K562 (cell line): ENCODE data around the gene PHF10. TPM values are rescaled to one million over a fixed set of nuclear protein-coding genes. Genes with fewer than 3 reads are reported as not detected.

Source experiments
- CBX8 ChIP-seq: fragments of 200-600 bp; sonication (generic); IDR thresholded peaks from 2 replicates; pipeline ENCODE4 v1.6.1; 2012; ENCODE audit warnings: borderline replicate concordance, mixed run types, low read depth, mild to moderate bottlenecking, moderate library complexity, mixed read lengths, low read length, control low read depth, inconsistent platforms; ENCODE audit not compliant: poor library complexity, severe bottlenecking; ENCODE audit errors: extremely low read depth
- FOS ChIP-seq: IDR thresholded peaks from 3 replicates; pipeline ENCODE4 v1.6.1; 2011; ENCODE audit not compliant: insufficient read length; ENCODE audit errors: extremely low read depth
- HDAC2 ChIP-seq: fragments of 450-650 bp; IDR thresholded peaks from 2 replicates; pipeline ENCODE4 v1.6.1; 2016; ENCODE audit warnings: mild to moderate bottlenecking
- HMGN3 ChIP-seq: IDR thresholded peaks from 2 replicates; pipeline ENCODE4 v1.6.1; 2011; ENCODE audit warnings: borderline replicate concordance, low read depth, mild to moderate bottlenecking, mixed read lengths, low read length; ENCODE audit not compliant: insufficient read length; ENCODE audit errors: extremely low read depth
- HNRNPL ChIP-seq: fragments of 200-400 bp; formaldehyde crosslinking; IDR thresholded peaks from 2 replicates; pipeline ENCODE4 v1.6.1; 2017; ENCODE audit warnings: low read depth, mild to moderate bottlenecking, low read length
- JUNB ChIP-seq: fragments of 450-650 bp; formaldehyde crosslinking; conservative IDR thresholded peaks from 2 replicates; pipeline ENCODE4 v1.4.0; 2020; ENCODE audit warnings: mild to moderate bottlenecking
- MAFK ChIP-seq: IDR thresholded peaks from 2 replicates; pipeline ENCODE4 v1.6.1; 2011; ENCODE audit warnings: low read length, improper control_type of control experiment
- MCM5 ChIP-seq: fragments of 450-650 bp; IDR thresholded peaks from 2 replicates; pipeline ENCODE4 v1.6.1; 2016; ENCODE audit warnings: low read depth
- MLLT1 ChIP-seq, 2 experiments: fragments of 450-650 bp; IDR thresholded peaks; 2 replicates each; pipeline ENCODE4 v1.6.1; 2016
- MTA2 ChIP-seq: fragments of 450-650 bp; IDR thresholded peaks from 2 replicates; pipeline ENCODE4 v1.6.1; 2016; ENCODE audit warnings: low read depth
- NCOA6 ChIP-seq: fragments of 450-650 bp; IDR thresholded peaks from 2 replicates; pipeline ENCODE4 v1.6.1; 2017; ENCODE audit warnings: mild to moderate bottlenecking
- NFXL1 ChIP-seq: fragments of 450-650 bp; formaldehyde crosslinking; IDR thresholded peaks from 2 replicates; pipeline ENCODE4 v1.4.0; 2021; ENCODE audit warnings: mild to moderate bottlenecking
- NR3C1 ChIP-seq: sonication (generic); formaldehyde crosslinking; IDR thresholded peaks from 2 replicates; pipeline ENCODE4 v1.8.1; 2022; ENCODE audit warnings: missing genetic modification reagents
- PKNOX1 ChIP-seq: fragments of 450-650 bp; IDR thresholded peaks from 2 replicates; pipeline ENCODE4 v1.6.1; 2016
- SMARCA4 ChIP-seq: fragments of 450-650 bp; IDR thresholded peaks from 2 replicates; pipeline ENCODE4 v1.6.1; 2016
- SOX6 ChIP-seq: fragments of 450-650 bp; IDR thresholded peaks from 2 replicates; pipeline ENCODE4 v1.6.1; 2014; ENCODE audit warnings: mild to moderate bottlenecking
- TBP ChIP-seq: optimal IDR thresholded peaks from 2 replicates; pipeline ENCODE3; 2011; ENCODE audit warnings: low read depth, low read length, improper control_type of control experiment
- TEAD1 ChIP-seq, 2 experiments: fragments of 450-650 bp in 1 of 2; sonication (generic) in 1 of 2; formaldehyde crosslinking; IDR thresholded peaks; 2 replicates each; pipeline versions ENCODE4 v1.4.0 to v1.8.0; 2020 to 2022; ENCODE audit warnings: mild to moderate bottlenecking in 2 of 2, missing genetic modification reagents in 1 of 2
- ZNF146 ChIP-seq: IDR thresholded peaks from one replicate; pipeline ENCODE4 v1.6.1; 2018; ENCODE audit warnings: missing compliant biosample characterization; ENCODE audit not compliant: unreplicated experiment
- ZNF232 ChIP-seq: sonication (generic); formaldehyde crosslinking; IDR thresholded peaks from 2 replicates; pipeline ENCODE4 v1.8.0; 2022; ENCODE audit warnings: mild to moderate bottlenecking, missing genetic modification reagents
- ZNF263 ChIP-seq: sonication (generic); formaldehyde crosslinking; IDR thresholded peaks from 2 replicates; pipeline ENCODE4 v1.8.0; 2022; ENCODE audit warnings: mild to moderate bottlenecking, missing genetic modification reagents, borderline replicate concordance
- ZNF274 ChIP-seq: IDR thresholded peaks from 2 replicates; pipeline ENCODE4 v1.6.1; 2011; ENCODE audit warnings: low read depth, mild to moderate bottlenecking, low read length, moderate library complexity, borderline replicate concordance
- ZNF316 ChIP-seq: fragments of 450-650 bp; IDR thresholded peaks from 2 replicates; pipeline ENCODE4 v1.6.1; 2016
- ZNF707 ChIP-seq: fragments of 250-450 bp; sonication (Bioruptor Pico); conservative IDR thresholded peaks from 2 replicates; pipeline ENCODE4 v1.8.0; 2022; ENCODE audit warnings: inconsistent platforms, mild to moderate bottlenecking, moderate library complexity
- polyA plus RNA-seq, 8 experiments: library from polyadenylated mRNA; depleted of rRNA in 4 of 8; stranded (reverse) in 5 of 8; unstranded in 3 of 8; fragments of >200 nt; fragmentation: Nextera tagmentation in 2 of 8; fragmentation: Illumina TruSeq in 1 of 8; extraction: Ambion mirVana in 2 of 8; extraction: Trizol in 1 of 8; gene quantifications; 2 replicates each; pipeline versions ENCODE4 v1.2.1 to v1.2.3, GENCODE V29; 2011 to 2014; ENCODE audit warnings: inconsistent platforms in 1 of 8, missing spikeins in 1 of 8
- total RNA-seq, 7 experiments: library from RNA; depleted of rRNA in 6 of 7; stranded (reverse); fragments of >200 nt in 6 of 7; fragmentation: Illumina TruSeq in 2 of 7; extraction: Trizol in 2 of 7; gene quantifications; 2 replicates each; pipeline versions ENCODE4 v1.2.1 to v1.2.3, GENCODE V29; 2011 to 2021; ENCODE audit warnings: low replicate concordance in 1 of 7
- TF ChIP-seq, protein P1 (sequence below): fragments of 200-800 bp; sonication (Bioruptor generic); IDR thresholded peaks from 2 replicates; pipeline ENCODE4 v1.6.1; 2017; ENCODE audit warnings: missing genetic modification characterization, missing compliant biosample characterization
- TF ChIP-seq, protein P2 (sequence below): fragments of 250-450 bp; sonication (Bioruptor Pico); IDR thresholded peaks from 2 replicates; pipeline ENCODE4 v1.4.0; 2020

PHF10 gene
- total and polyA plus RNA-seq, 9 of the 15 experiments (the other 6 are each of a cell fraction or from before 2014, with no cell fraction given), result 23.9 to 88.9 (median 46.0) TPM

DNA sequence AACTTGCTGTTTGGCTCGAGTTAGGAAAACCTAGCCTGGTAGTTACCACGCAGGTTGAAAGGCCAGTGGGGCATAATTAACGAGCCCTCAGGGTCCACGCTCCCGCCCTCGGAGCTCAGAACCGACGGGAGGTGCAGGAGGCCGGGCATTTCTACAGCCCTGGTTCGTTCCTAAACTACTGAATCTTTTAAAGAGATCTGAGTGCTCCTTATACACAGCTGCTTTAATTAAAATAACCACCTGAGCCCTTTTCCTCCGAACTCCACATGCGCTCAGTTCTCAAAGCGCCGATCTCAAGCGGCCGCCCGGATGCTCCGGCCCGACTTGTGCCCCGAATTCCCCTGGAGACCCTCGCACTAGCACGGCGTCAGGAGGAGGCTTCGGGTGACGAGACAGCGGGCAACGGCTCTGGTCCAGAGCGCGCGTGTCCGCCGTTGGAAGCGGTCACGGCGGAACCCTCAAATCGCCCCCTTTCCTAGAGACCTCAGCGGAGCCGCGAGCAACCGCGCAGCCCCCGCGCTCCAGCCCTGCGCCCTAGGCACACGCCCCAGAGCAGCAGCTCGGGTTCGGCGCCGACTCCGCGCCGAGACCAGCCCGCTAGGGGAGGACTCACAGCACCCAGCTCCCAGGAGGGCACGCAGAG is 22.9 kb downstream of the PHF10 start (continued):
- no peak for TF ChIP-seq CBX8
- no peak; the same call in 1 of the 2 replicates for TF ChIP-seq ZNF274
- TF ChIP-seq, protein P1, sequence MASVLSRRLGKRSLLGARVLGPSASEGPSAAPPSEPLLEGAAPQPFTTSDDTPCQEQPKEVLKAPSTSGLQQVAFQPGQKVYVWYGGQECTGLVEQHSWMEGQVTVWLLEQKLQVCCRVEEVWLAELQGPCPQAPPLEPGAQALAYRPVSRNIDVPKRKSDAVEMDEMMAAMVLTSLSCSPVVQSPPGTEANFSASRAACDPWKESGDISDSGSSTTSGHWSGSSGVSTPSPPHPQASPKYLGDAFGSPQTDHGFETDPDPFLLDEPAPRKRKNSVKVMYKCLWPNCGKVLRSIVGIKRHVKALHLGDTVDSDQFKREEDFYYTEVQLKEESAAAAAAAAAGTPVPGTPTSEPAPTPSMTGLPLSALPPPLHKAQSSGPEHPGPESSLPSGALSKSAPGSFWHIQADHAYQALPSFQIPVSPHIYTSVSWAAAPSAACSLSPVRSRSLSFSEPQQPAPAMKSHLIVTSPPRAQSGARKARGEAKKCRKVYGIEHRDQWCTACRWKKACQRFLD, result no peak
- no peak; a peak in 1 of 4 replicates for TF ChIP-seq TEAD1 (CRISPR knock-in tag; IDR thresholded peaks at IDR 0.05)
- TF ChIP-seq MAFK, result no peak
- peak in 1 of 2 experiments; percentile 13; a peak in 1 of 4 replicates for TF ChIP-seq MLLT1 (IDR thresholded peaks at IDR 0.05)
- TF ChIP-seq FOS, result no peak
- TF ChIP-seq PKNOX1, result no peak
- TF ChIP-seq HNRNPL, result no peak
- no peak for TF ChIP-seq SOX6
- no peak for TF ChIP-seq MTA2
- TF ChIP-seq ZNF146 (CRISPR knock-in tag), result no peak
- TF ChIP-seq JUNB (CRISPR knock-in tag), result no peak
- TF ChIP-seq, protein P2, sequence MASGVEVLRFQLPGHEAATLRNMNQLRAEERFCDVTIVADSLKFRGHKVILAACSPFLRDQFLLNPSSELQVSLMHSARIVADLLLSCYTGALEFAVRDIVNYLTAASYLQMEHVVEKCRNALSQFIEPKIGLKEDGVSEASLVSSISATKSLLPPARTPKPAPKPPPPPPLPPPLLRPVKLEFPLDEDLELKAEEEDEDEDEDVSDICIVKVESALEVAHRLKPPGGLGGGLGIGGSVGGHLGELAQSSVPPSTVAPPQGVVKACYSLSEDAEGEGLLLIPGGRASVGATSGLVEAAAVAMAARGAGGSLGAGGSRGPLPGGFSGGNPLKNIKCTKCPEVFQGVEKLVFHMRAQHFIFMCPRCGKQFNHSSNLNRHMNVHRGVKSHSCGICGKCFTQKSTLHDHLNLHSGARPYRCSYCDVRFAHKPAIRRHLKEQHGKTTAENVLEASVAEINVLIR (CRISPR knock-in tag), result no peak
- peak; percentile 19; the same call in 1 of the 2 replicates for TF ChIP-seq ZNF263 (CRISPR knock-in tag)
- TF ChIP-seq NR3C1 (CRISPR knock-in tag), result no peak
- TF ChIP-seq TBP, result no peak
- no peak for TF ChIP-seq ZNF316
- no peak for TF ChIP-seq HDAC2
- no peak for TF ChIP-seq SMARCA4
- TF ChIP-seq HMGN3, result peak; percentile 80
- peak; percentile 82 for TF ChIP-seq NCOA6
- no peak for TF ChIP-seq NFXL1
- no peak for TF ChIP-seq ZNF707 (CRISPR knock-in tag)
- peak; percentile 31; the same call in 1 of the 2 replicates for TF ChIP-seq ZNF232 (CRISPR knock-in tag)
- TF ChIP-seq MCM5, result no peak
